ENCODE results near the gene FOXO3.

DNA sequence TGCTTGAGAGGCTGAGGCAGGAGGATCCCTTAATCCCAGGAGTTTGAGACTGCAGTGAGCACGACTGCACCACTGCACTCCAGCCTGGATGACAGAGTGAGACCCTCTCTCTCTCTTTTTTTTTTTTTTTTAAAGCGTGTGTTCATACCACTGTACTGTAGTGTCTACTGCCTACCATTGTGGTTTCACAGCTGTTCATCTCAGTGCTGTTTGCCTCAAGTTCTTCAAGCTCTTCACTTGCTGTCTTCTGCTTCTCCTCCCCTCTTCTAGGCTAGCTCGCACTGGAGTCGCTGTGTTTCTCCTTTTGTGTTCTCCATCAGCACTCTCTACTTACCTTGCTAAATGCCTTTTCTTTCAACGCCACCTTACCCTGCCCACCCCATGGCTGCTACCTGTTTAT, 7.4 kb downstream of the FOXO3 start:
- TF ChIP-seq, protein P1, sequence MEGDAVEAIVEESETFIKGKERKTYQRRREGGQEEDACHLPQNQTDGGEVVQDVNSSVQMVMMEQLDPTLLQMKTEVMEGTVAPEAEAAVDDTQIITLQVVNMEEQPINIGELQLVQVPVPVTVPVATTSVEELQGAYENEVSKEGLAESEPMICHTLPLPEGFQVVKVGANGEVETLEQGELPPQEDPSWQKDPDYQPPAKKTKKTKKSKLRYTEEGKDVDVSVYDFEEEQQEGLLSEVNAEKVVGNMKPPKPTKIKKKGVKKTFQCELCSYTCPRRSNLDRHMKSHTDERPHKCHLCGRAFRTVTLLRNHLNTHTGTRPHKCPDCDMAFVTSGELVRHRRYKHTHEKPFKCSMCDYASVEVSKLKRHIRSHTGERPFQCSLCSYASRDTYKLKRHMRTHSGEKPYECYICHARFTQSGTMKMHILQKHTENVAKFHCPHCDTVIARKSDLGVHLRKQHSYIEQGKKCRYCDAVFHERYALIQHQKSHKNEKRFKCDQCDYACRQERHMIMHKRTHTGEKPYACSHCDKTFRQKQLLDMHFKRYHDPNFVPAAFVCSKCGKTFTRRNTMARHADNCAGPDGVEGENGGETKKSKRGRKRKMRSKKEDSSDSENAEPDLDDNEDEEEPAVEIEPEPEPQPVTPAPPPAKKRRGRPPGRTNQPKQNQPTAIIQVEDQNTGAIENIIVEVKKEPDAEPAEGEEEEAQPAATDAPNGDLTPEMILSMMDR (IDR thresholded peaks at IDR 0.05; ENCODE audit: low read depth, low read length), result no peak
- TF ChIP-seq POLR2A (IDR thresholded peaks at IDR 0.05; ENCODE audit: extremely low read depth, insufficient read length) (no peak), MYC (IDR thresholded peaks at IDR 0.05; ENCODE audit: low read depth, low read length) (no peak)
- TF ChIP-seq, protein P2, sequence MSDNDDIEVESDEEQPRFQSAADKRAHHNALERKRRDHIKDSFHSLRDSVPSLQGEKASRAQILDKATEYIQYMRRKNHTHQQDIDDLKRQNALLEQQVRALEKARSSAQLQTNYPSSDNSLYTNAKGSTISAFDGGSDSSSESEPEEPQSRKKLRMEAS (IDR thresholded peaks at IDR 0.05; ENCODE audit: low read depth, low read length), result no peak

Measured in NB4 (cell line).